Progenitor cell of endocrine pancreas (in vitro differentiated cells): ENCODE data around the gene UNC119. TPM values are rescaled to one million over a fixed set of nuclear protein-coding genes. Genes with fewer than 3 reads are reported as not detected.

Experiments used
- DNase-seq: peaks from one replicate; pipeline ENCODE4 v3.0.0; 2021; ENCODE audit warnings: low spot score; ENCODE audit not compliant: unreplicated experiment
- H3K27ac Mint-ChIP-seq: 2 replicates; pipeline ENCODE4 v1.8.0; 2021; ENCODE audit warnings: mild to moderate bottlenecking, moderate library complexity, mixed read lengths
- H3K27me3 Mint-ChIP-seq: 2 replicates; pipeline ENCODE4 v1.8.0; 2021; ENCODE audit warnings: mixed read lengths
- H3K36me3 Mint-ChIP-seq: 2 replicates; pipeline ENCODE4 v1.8.0; 2022; ENCODE audit warnings: mixed read lengths; ENCODE audit not compliant: insufficient read depth
- H3K4me1 Mint-ChIP-seq: 2 replicates; pipeline ENCODE4 v1.8.0; 2021; ENCODE audit warnings: low read depth, mixed read lengths
- H3K4me3 Mint-ChIP-seq: 2 replicates; pipeline ENCODE4 v1.8.0; 2021; ENCODE audit warnings: low read depth, mild to moderate bottlenecking, moderate library complexity, mixed read lengths
- H3K9me3 Mint-ChIP-seq: 2 replicates; pipeline ENCODE4 v1.8.0; 2021; ENCODE audit warnings: low read depth, mixed read lengths
- CTCF ChIP-seq: fragments of 200-600 bp; sonication (generic); IDR thresholded peaks from one replicate; pipeline ENCODE4 v1.5.0; 2021; ENCODE audit warnings: antibody characterized with exemption, mild to moderate bottlenecking; ENCODE audit not compliant: unreplicated experiment
- total RNA-seq: library from RNA; stranded (reverse); gene quantifications from 2 replicates; pipeline ENCODE4 v1.2.1, GENCODE V29; 2021

The UNC119 gene
- total RNA-seq, 1 donor from 2014 or later, result 46.7 TPM

GRCh38 chr17:28563475-28563874 lies 11.1 kb upstream of the UNC119 start:
- Mint-ChIP-seq H3K27me3 (no peaks in the 10 kb centered on the region), H3K27ac (no peak overlapping the region), H3K36me3 (peaks cover 11% of the 10 kb centered on the region), H3K4me1 (peaks cover 8% of the 10 kb centered on the region), H3K9me3 (no peaks in the 10 kb centered on the region), H3K4me3 (no peak overlapping the region)
- DNase-seq, result no peak
- TF ChIP-seq CTCF, result no peak

- no peaks in the 10 kb centered on the region for H3K27me3 Mint-ChIP-seq
- TF ChIP-seq CTCF, result no peak
- H3K4me1 Mint-ChIP-seq, result peaks cover 15% of the 10 kb centered on the region
- H3K9me3 Mint-ChIP-seq, result no peaks in the 10 kb centered on the region
- no peak for DNase-seq
- peaks cover 27% of the 10 kb centered on the region for H3K36me3 Mint-ChIP-seq
- H3K27ac Mint-ChIP-seq, result no peak overlapping the region
- no peak overlapping the region for H3K4me3 Mint-ChIP-seq
Measured at GRCh38 chr17:28555022-28555421, 2.6 kb upstream of the UNC119 start.

- no peaks in the 10 kb centered on the region for H3K27me3 Mint-ChIP-seq
- no peak for DNase-seq
- peaks cover 15% of the 10 kb centered on the region for H3K4me1 Mint-ChIP-seq
- peaks cover 25% of the 10 kb centered on the region for H3K36me3 Mint-ChIP-seq
- H3K4me3 Mint-ChIP-seq, result no peak overlapping the region
- H3K27ac Mint-ChIP-seq, result no peak overlapping the region
- no peak for TF ChIP-seq CTCF
- H3K9me3 Mint-ChIP-seq, result no peaks in the 10 kb centered on the region
Measured at GRCh38 chr17:28554565-28554964, 2.1 kb upstream of the UNC119 start.

GRCh38 chr17:28553000-28553505 lies 629 bp upstream of the UNC119 start:
- H3K9me3 Mint-ChIP-seq, result no peaks in the 10 kb centered on the region
- peaks cover 16% of the 10 kb centered on the region for H3K4me1 Mint-ChIP-seq
- H3K27me3 Mint-ChIP-seq, result no peaks in the 10 kb centered on the region
- H3K36me3 Mint-ChIP-seq, result peaks cover 20% of the 10 kb centered on the region
- peak overlapping the region; percentile 57 for H3K27ac Mint-ChIP-seq
- H3K4me3 Mint-ChIP-seq, result peak overlapping the region; percentile 90
- DNase-seq, result no peak
- no peak for TF ChIP-seq CTCF

- Mint-ChIP-seq H3K9me3 (no peaks in the 10 kb centered on the region), H3K27ac (peak overlapping the region; percentile 83), H3K36me3 (peaks cover 19% of the 10 kb centered on the region), H3K4me1 (peaks cover 16% of the 10 kb centered on the region), H3K4me3 (peak overlapping the region; percentile 90), H3K27me3 (no peaks in the 10 kb centered on the region)
- DNase-seq, result no peak
- no peak for TF ChIP-seq CTCF
Measured at GRCh38 chr17:28551421-28552175, 826 bp downstream of the UNC119 start.
